AG09319 (cell line): Measurements from ENCODE around the gene ACOX3.

Source experiments
- DNase-seq: peaks from one replicate; pipeline ENCODE4 v3.0.0-alpha.2; 2010; ENCODE audit warnings: low read depth; ENCODE audit errors: extremely low read depth
- TF ChIP-seq, protein P1 (sequence below): IDR thresholded peaks from 2 replicates; pipeline ENCODE4 v1.5.1; 2011; ENCODE audit warnings: low read depth, mild to moderate bottlenecking, inconsistent platforms, low read length, moderate library complexity

The ACOX3 gene

DNA sequence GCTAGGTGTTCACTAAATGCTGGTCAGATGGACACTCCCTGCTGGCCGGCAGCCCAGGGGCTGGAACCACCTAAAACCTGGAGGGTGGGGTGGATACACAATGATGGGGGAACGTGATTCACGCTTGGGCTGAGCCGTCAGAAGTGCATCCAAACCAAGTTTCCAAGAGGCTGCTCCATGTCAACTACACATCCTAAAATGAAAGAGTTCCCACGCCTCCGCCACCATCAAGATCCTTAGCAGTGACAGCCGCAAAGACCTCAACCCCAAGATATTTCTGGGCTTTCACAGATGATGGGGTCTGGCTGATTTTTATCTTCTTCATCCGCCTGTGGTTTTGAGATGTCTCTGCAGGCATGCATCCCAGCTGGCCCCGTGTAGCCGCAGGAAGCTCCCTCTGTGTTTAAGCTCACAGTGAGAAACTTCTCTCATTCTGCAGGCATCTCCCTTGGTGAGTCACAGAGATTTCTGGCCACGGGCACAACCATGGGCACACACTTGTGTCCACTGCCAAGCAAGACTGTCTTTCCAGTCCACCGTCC lies 86.5 kb downstream of the ACOX3 start:
- TF ChIP-seq, protein P1, sequence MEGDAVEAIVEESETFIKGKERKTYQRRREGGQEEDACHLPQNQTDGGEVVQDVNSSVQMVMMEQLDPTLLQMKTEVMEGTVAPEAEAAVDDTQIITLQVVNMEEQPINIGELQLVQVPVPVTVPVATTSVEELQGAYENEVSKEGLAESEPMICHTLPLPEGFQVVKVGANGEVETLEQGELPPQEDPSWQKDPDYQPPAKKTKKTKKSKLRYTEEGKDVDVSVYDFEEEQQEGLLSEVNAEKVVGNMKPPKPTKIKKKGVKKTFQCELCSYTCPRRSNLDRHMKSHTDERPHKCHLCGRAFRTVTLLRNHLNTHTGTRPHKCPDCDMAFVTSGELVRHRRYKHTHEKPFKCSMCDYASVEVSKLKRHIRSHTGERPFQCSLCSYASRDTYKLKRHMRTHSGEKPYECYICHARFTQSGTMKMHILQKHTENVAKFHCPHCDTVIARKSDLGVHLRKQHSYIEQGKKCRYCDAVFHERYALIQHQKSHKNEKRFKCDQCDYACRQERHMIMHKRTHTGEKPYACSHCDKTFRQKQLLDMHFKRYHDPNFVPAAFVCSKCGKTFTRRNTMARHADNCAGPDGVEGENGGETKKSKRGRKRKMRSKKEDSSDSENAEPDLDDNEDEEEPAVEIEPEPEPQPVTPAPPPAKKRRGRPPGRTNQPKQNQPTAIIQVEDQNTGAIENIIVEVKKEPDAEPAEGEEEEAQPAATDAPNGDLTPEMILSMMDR, result no peak
- DNase-seq, result no peak

DNA sequence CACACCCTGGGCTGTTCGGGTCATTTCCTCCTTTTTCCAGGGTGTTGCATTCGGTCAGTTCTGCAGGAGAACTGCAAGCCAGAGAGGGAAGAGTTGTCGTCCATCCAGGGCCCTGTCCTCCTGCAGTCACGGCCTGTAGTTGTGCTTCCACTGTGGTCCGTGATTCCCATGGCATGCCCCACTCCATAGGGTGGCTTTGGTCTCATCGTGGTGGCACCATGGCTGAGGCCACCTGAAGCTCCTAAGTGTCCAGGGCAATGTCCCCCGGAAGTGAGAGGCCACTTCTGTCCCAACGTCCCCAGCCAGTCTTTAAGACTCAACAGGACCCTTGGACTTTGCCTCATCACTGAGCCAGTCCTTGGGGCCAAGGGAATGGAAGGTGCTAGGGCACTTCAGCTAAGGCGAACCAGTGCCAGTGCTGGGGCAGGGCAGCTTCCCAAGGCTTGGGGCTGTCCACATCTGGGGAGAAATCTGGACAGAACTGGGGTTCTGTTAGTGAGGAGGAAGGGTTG lies 87.3 kb downstream of the ACOX3 start:
- DNase-seq, result no peak
- TF ChIP-seq, protein P1, result no peak

DNA sequence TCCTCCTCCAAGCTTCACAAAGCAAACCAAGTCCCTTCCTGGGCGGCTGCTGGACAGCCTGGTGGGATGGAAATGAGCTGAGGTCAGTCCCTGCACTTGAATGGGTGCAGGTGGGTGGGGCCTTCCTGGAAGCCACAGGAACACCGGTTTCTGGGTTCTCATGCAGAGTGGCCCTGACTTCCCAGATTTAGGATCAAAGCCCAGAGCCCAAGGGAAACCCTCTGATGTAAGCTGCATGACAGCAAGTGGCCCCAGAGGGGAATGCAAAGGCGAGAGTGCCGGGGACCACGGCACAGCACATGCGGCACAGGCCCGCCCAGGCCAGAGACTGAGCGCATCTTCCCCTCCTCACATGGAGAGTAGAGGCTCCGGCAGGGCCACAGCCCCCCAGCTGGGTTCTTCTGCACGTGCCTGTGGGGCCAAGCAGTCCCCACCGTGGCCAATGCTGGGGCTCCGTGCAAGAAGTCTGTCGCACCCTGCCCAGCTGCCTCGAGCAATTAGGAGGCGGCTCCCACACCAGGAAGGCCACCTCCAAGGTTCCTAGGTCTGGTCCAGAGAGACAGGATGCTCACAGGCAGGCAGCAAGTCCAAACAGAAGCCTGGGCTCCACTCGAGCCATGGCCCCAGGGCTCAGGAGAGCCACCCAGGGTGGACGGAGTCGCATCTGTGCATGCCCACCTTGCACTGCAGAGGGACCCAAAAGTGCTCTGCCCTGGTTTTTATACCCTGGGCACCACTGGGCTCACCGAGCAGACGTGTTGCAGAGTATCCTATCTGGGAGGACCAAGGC lies 88.0 kb downstream of the ACOX3 start:
- TF ChIP-seq, protein P1, result no peak
- no peak for DNase-seq

DNA sequence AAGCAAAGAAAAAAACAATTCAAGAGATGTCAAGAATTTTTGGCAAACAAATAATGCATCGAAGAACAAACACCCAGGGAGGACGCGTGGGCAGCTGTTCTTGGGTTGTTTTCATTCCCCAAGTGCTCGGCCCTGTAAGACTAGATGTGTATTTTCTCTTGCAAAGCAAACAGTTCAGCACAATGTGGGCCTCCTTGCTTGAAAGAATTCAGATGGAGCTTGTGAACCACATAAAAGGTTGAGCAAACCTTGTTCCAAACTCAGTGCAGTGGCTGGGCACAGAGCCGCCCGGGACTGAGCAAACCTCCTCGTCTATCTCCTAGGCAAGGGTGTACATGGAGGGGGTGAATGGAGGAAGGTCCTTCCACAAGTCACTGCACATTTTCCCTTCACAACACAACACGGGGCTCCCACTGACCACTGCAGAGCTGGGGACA lies 88.6 kb downstream of the ACOX3 start:
- DNase-seq, result peak; percentile 16
- TF ChIP-seq, protein P1, result no peak

DNA sequence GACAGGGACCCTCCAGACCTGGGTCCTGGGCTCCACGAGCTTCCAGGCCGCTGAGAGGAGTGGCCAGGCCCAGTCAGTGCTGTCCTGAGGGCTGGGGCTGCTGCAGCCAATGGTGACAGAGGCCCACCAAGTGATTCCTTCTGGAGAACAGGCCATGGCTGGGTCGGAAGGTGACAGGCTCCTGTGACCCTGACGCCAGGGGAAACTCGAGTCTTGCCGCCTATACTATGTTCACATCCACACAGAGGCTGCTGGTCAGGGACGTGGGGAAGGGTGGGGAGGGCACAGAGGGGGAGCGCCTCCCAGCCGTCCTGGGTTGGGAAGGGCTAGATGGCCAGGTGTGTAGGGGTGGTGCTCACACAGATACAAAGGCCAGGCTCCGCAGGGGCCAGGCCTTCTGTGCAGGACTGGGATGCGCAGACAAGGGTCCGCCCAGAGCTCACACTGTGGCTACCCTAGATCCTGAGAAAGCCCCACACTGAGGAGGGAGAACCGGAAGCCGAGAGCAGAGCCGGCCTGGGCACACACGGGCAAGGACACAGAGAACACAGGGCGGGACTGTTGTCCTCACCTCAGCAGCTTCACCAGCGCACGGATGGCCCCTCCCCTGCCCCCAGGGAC lies 89.6 kb downstream of the ACOX3 start:
- TF ChIP-seq, protein P1, result no peak
- DNase-seq, result no peak

DNA sequence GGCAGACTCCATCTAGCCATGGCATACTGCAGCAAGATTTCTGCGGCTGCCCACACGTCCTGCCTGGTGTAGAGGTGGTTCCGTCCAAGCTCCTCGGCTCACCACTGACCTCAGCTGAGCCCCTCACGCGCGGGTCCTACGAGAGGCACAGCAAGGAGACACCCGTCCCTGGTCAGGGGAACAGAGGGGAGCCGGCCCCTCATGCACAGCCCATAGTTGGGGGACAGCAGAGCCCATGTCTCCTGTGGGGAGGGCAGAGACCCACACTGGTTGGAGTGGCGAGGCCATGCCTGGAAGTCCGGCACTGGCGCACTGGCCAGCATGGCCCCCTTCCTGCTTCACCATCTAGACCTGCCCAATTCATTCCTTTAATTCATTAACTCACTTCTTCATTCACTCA lies 90.2 kb downstream of the ACOX3 start:
- TF ChIP-seq, protein P1, result no peak
- no peak for DNase-seq
